ENCODE results near the gene BMP8A. TPM values are rescaled to one million over a fixed set of nuclear protein-coding genes. Genes with fewer than 3 reads are reported as not detected.

BMP8A gene
- total RNA-seq, 1 experiment from 2014 or later: 0.11 TPM

- no peaks in the 10 kb centered on the region for H3K9me2 ChIP-seq (replicated peaks; ENCODE audit: low read length)
- no peak overlapping the region for H2AFZ ChIP-seq (ENCODE audit: low read length)
- peaks cover 16% of the 10 kb centered on the region for H3K36me3 ChIP-seq (ENCODE audit: low read depth, low read length)
- H3K4me1 ChIP-seq (ENCODE audit: insufficient read depth, low read length): no peaks in the 10 kb centered on the region
- H3K27ac ChIP-seq (ENCODE audit: low read length): no peak overlapping the region
- H3F3A ChIP-seq (ENCODE audit: low read length, unreplicated experiment): no peaks in the 10 kb centered on the region
- no peak overlapping the region for H3K4me3 ChIP-seq (ENCODE audit: low read length)
- no peak overlapping the region for H3K9ac ChIP-seq (ENCODE audit: low read length)
- BruUV-seq (replicated peaks): TSS peak; percentile 3
- POLR2A ChIA-PET (ENCODE audit: unreplicated experiment): no interaction called here
- H3K9me3 ChIP-seq (ENCODE audit: low read length): no peaks in the 10 kb centered on the region
- H3K4me2 ChIP-seq (ENCODE audit: low read length): no peak overlapping the region
- no peak for DNase-seq
- H3K79me2 ChIP-seq (ENCODE audit: low read length): no peaks in the 10 kb centered on the region
- TF ChIP-seq EZH2 (IDR thresholded peaks at IDR 0.05; ENCODE audit: low read length, unreplicated experiment): no peak
- TF ChIP-seq EZH2phosphoT487 (IDR thresholded peaks at IDR 0.05; ENCODE audit: borderline replicate concordance, low read length): no peak
- no peak for TF ChIP-seq CTCF (conservative IDR thresholded peaks at IDR 0.05; ENCODE audit: low read depth, low read length)
- H3K27me3 ChIP-seq (ENCODE audit: low read length): no peaks in the 10 kb centered on the region
- H4K20me1 ChIP-seq (ENCODE audit: low read length): no peaks in the 10 kb centered on the region
- CTCF ChIA-PET: interaction anchor here (0.6 to 0.8 kb wide), 3 partner anchors 50 to 406 kb away, joined by 3 to 4 read pairs (median 4); no protein-coding TSS in a partner anchor
- intact Hi-C loops (cut with micrococcal nuclease): no loop called here
- no peak for ATAC-seq
These were observed 2.5 kb upstream of the BMP8A start for GRCh38 chr1:39488793-39489566.

GRCh38 chr1:39489567-39490239 lies 1.7 kb upstream of the BMP8A start:
- CTCF ChIA-PET: interaction anchor here (0.8 kb wide), 2 partner anchors 49 to 406 kb away, joined by 3 to 4 read pairs; no protein-coding TSS in a partner anchor
- no peaks in the 10 kb centered on the region for H3F3A ChIP-seq (ENCODE audit: low read length, unreplicated experiment)
- H3K4me2 ChIP-seq (ENCODE audit: low read length): no peak overlapping the region
- TF ChIP-seq EZH2 (IDR thresholded peaks at IDR 0.05; ENCODE audit: low read length, unreplicated experiment) (no peak), EZH2phosphoT487 (IDR thresholded peaks at IDR 0.05; ENCODE audit: borderline replicate concordance, low read length) (no peak), CTCF (conservative IDR thresholded peaks at IDR 0.05; ENCODE audit: low read depth, low read length) (no peak)
- POLR2A ChIA-PET (ENCODE audit: unreplicated experiment): no interaction called here
- ATAC-seq (no peak), DNase-seq (no peak)
- H3K79me2 ChIP-seq (ENCODE audit: low read length): no peaks in the 10 kb centered on the region
- intact Hi-C loops (cut with micrococcal nuclease): no loop called here
- no peak overlapping the region for H3K27ac ChIP-seq (ENCODE audit: low read length)
- H3K9me3 ChIP-seq (ENCODE audit: low read length): no peaks in the 10 kb centered on the region
- H3K9ac ChIP-seq (ENCODE audit: low read length): no peak overlapping the region
- no peak overlapping the region for H3K4me3 ChIP-seq (ENCODE audit: low read length)
- H3K27me3 ChIP-seq (ENCODE audit: low read length): no peaks in the 10 kb centered on the region
- H3K9me2 ChIP-seq (replicated peaks; ENCODE audit: low read length): no peaks in the 10 kb centered on the region
- H3K4me1 ChIP-seq (ENCODE audit: insufficient read depth, low read length): no peaks in the 10 kb centered on the region
- no peak overlapping the region for H2AFZ ChIP-seq (ENCODE audit: low read length)
- BruUV-seq (replicated peaks): no TSS peak
- H3K36me3 ChIP-seq (ENCODE audit: low read depth, low read length): peaks cover 12% of the 10 kb centered on the region
- no peaks in the 10 kb centered on the region for H4K20me1 ChIP-seq (ENCODE audit: low read length)

Measured in PC-3 (cell line).